Neuronal stem cell (in vitro differentiated cells): ENCODE results near the gene GPATCH8.

Experiments used
- DNase-seq: peaks from one replicate; pipeline ENCODE4 v3.0.0-alpha.2; 2013; ENCODE audit warnings: low spot score
- H2AFZ ChIP-seq: one replicate; pipeline ENCODE4 v1.6.1; 2013; ENCODE audit warnings: mild to moderate bottlenecking, low read length, inconsistent platforms
- H2AK5ac ChIP-seq: 2 replicates; pipeline ENCODE4 v1.6.1; 2013; ENCODE audit warnings: low read depth, mild to moderate bottlenecking, inconsistent platforms, low read length, moderate library complexity, mixed read lengths
- H2BK120ac ChIP-seq: 2 replicates; pipeline ENCODE4 v1.6.1; 2013; ENCODE audit warnings: low read depth, mild to moderate bottlenecking, inconsistent platforms, low read length, moderate library complexity, mixed read lengths
- H2BK12ac ChIP-seq: one replicate; pipeline ENCODE4 v1.6.1; 2013; ENCODE audit warnings: low read length, inconsistent platforms
- H2BK15ac ChIP-seq: 2 replicates; pipeline ENCODE4 v1.6.1; 2013; ENCODE audit warnings: mild to moderate bottlenecking, low read length, inconsistent platforms, mixed read lengths
- H2BK5ac ChIP-seq: one replicate; pipeline ENCODE4 v1.6.1; 2013; ENCODE audit warnings: inconsistent platforms, mild to moderate bottlenecking, low read length, moderate library complexity
- H3K14ac ChIP-seq: one replicate; pipeline ENCODE4 v1.6.1; 2013; ENCODE audit warnings: low read length, inconsistent platforms
- H3K18ac ChIP-seq: 2 replicates; pipeline ENCODE4 v1.6.1; 2013; ENCODE audit warnings: low read length, inconsistent platforms
- H3K23ac ChIP-seq: 2 replicates; pipeline ENCODE4 v1.6.1; 2013; ENCODE audit warnings: low read depth, mild to moderate bottlenecking, mixed read lengths, low read length, inconsistent platforms; ENCODE audit not compliant: poor library complexity
- H3K27ac ChIP-seq: replicated peaks from 3 replicates; pipeline ENCODE4 v1.5.1; 2013; ENCODE audit warnings: low read length, inconsistent platforms
- H3K27me3 ChIP-seq, 3 experiments: 2 replicates each; pipeline ENCODE4 v1.6.1; 2013; ENCODE audit warnings: low read length in 3 of 3, mild to moderate bottlenecking in 2 of 3, inconsistent platforms in 1 of 3, low read depth in 1 of 3, mixed read lengths in 1 of 3, moderate library complexity in 1 of 3; ENCODE audit not compliant: control insufficient read depth in 3 of 3, insufficient read depth in 3 of 3
- H3K36me3 ChIP-seq, 2 donors: replicated peaks in 1 of 2; 2 replicates each; pipeline ENCODE4 v1.6.1; 2013; ENCODE audit warnings: low read length in 2 of 2; ENCODE audit not compliant: control insufficient read depth in 2 of 2, insufficient read depth in 2 of 2
- H3K4ac ChIP-seq: 2 replicates; pipeline ENCODE4 v1.6.1; 2013; ENCODE audit warnings: inconsistent platforms, mild to moderate bottlenecking, low read length, moderate library complexity
- H3K4me1 ChIP-seq, 2 donors: 1 replicate in 1 of 2; 2 replicates in 1 of 2; pipeline ENCODE4 v1.6.1; 2013; ENCODE audit warnings: low read length in 2 of 2, low read depth in 1 of 2; ENCODE audit not compliant: control insufficient read depth in 2 of 2, insufficient read depth in 1 of 2
- H3K4me2 ChIP-seq: one replicate; pipeline ENCODE4 v1.6.1; 2013; ENCODE audit warnings: mild to moderate bottlenecking, low read length, inconsistent platforms; ENCODE audit not compliant: insufficient read depth, poor library complexity, severe bottlenecking
- H3K4me3 ChIP-seq, 2 donors: 2 replicates each; pipeline ENCODE4 v1.5.1; 2013; ENCODE audit warnings: low read length in 2 of 2, mild to moderate bottlenecking in 2 of 2, inconsistent platforms in 1 of 2, moderate library complexity in 1 of 2
- H3K79me1 ChIP-seq: one replicate; pipeline ENCODE4 v1.6.1; 2013; ENCODE audit warnings: low read depth, mild to moderate bottlenecking, inconsistent platforms, low read length, moderate library complexity
- H3K9ac ChIP-seq: one replicate; pipeline ENCODE4 v1.6.1; 2013; ENCODE audit warnings: mild to moderate bottlenecking, low read depth, low read length, inconsistent platforms; ENCODE audit not compliant: poor library complexity
- H3K9me3 ChIP-seq, 2 donors: replicated peaks in 1 of 2; 2 replicates each; pipeline versions ENCODE3 to v1.6.1; 2013; ENCODE audit warnings: low read length in 2 of 2, mild to moderate bottlenecking in 2 of 2, inconsistent platforms in 1 of 2, low read depth in 1 of 2, mixed read lengths in 1 of 2, moderate library complexity in 1 of 2; ENCODE audit not compliant: control insufficient read depth in 2 of 2, insufficient read depth in 1 of 2
- H4K8ac ChIP-seq: one replicate; pipeline ENCODE4 v1.6.1; 2013; ENCODE audit warnings: low read depth, mild to moderate bottlenecking, inconsistent platforms, low read length, moderate library complexity
- H4K91ac ChIP-seq: one replicate; pipeline ENCODE4 v1.6.1; 2013; ENCODE audit warnings: low read length, low read depth, mild to moderate bottlenecking, inconsistent platforms; ENCODE audit not compliant: poor library complexity
- WGBS, 2 donors: extraction: QIAGEN DNeasy Blood & Tissue Kit; methylation state at CpG; one replicate each; pipeline ENCODE4 v1.1.7; 2013; ENCODE audit warnings: missing lambda C conversion rate in 2 of 2, mixed read lengths in 1 of 2; ENCODE audit not compliant: insufficient read length in 2 of 2, insufficient replicate concordance in 1 of 2; ENCODE audit errors: extremely low coverage in 2 of 2; 5-methylcytosine and 5-hydroxymethylcytosine counted together

GPATCH8 gene

GRCh38 chr17:44376124-44376523, 127.1 kb downstream of the GPATCH8 start:
- Histone ChIP-seq H3K9me3 (no peaks in the 10 kb centered on the region), H3K9ac (peak overlapping the region; percentile 25), H2AFZ (no peak overlapping the region), H2BK12ac (no peak overlapping the region), H3K27ac (no peak overlapping the region), H3K79me1 (no peaks in the 10 kb centered on the region), H3K27me3 (peaks cover 0 to 11% (median 0%) of the 10 kb centered on the region in 3 experiments), H4K8ac (no peak overlapping the region), H2BK5ac (no peak overlapping the region), H3K4me2 (no peak overlapping the region), H3K4me3 (no peak overlapping the region), H3K4ac (no peak overlapping the region), H3K4me1 (peaks cover 2 to 11% of the 10 kb centered on the region in 2 donors), H3K23ac (no peak overlapping the region), H2BK120ac (no peak overlapping the region), H2BK15ac (peak overlapping the region; percentile 63), H3K14ac (no peak overlapping the region), H3K18ac (peak overlapping the region; percentile 79), H4K91ac (no peak overlapping the region), H3K36me3 (no peaks in the 10 kb centered on the region), H2AK5ac (peak overlapping the region; percentile 37)
- no peak for DNase-seq
- no CpG with 5 or more reads among the region's 5 CpGs for WGBS, 2 donors

DNA sequence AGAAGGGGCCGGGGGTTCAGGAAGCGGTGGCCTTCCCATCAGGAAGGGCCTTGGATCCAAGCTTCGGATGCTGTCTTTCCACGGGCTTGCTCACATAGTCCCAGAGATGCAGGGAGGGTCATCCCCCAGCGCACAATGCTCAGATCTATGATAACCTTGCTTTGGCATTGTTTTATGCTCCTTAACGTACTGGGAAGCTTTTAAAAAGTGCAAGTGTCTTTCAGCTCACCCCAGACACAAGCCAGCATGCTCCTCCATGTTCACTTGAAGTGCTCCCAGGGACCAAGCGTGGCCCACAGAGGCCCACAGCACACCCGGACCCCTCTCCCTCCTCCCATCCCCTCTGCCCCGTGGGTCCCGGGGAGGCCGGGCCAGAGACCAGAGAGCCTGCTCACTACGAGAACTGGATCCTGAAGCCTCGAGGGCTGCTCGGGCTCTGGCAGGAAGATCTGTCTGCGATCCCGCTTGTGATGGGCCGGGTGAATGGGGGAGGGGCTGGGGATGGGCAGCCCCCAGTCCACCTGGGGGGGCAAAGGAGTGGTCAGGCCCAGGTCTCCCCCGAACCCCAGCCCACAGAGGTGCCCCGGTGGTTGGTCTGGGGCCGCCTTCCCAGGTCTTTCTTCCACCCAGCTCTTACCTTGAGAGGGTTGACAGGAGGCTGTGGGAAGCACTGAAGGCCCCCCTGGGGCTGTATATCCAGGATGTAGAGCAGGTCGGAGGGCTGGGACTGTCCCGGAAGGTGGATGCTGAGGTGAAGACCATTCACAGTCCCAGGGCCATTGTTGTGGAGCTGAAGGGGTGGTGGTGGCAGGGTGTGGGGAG, 127.8 kb downstream of the GPATCH8 start:
- Histone ChIP-seq H3K36me3 (no peaks in the 10 kb centered on the region), H4K91ac (no peak overlapping the region), H3K23ac (no peak overlapping the region), H3K18ac (peak overlapping the region; percentile 79), H3K9ac (peak overlapping the region; percentile 25), H3K4me2 (no peak overlapping the region), H3K14ac (no peak overlapping the region), H2BK5ac (no peak overlapping the region), H2BK120ac (no peak overlapping the region), H3K27ac (no peak overlapping the region), H2AFZ (peak overlapping the region; percentile 76), H3K27me3 (peaks cover 0 to 11% (median 0%) of the 10 kb centered on the region in 3 experiments), H2AK5ac (peak overlapping the region; percentile 37), H3K4me1 (peaks cover 2 to 11% of the 10 kb centered on the region in 2 donors), H4K8ac (no peak overlapping the region), H2BK12ac (no peak overlapping the region), H3K79me1 (no peaks in the 10 kb centered on the region), H3K4ac (no peak overlapping the region), H2BK15ac (peak overlapping the region; percentile 63), H3K9me3 (no peaks in the 10 kb centered on the region), H3K4me3 (no peak overlapping the region)
- DNase-seq, result no peak
- WGBS, 2 donors, result no CpG with 5 or more reads among the region's 22 CpGs

DNA sequence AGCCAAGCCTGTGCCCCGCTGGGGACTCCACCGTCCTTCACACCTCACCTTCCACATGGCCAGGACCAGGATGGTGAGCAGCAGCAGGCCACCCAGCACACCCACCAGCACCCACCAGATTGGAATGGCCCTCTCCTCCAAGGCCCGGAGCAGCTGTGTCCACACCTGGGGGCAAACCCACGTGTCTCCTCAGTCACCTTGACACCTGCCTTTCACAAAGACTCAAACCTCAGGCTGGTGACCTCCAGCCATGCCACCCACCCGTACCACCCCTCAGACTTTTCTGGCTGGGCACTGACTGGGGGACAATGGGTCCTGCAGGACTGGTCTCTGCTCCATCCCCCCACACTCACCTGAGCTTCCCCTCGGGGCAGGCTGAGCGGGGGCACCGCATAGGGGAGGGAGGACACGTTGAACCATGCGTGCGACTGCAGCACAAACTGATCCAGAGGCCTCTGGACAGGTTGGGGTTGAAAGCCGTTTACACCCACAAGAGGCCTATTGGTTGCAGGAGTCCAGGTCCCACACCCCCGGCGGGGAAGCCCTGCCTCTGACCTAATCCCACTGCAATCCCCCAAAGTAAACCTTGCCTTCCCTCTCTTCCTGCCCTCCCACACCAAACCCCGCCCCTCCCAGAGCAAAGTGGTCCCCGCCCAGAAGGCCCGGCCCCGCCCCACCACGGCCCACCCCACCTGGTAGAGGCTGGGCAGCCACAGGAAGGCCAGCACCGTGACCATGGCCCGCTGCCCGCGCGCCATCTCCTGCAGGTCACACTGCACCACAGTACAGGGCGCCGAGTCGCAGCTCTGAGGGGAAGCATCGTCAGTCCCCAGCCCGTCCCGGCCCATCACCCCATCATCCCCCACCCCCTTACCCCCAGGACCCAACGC, 128.7 kb downstream of the GPATCH8 start:
- DNase-seq, result no peak
- peak overlapping the region; percentile 91 for H3K18ac ChIP-seq
- H3K9ac ChIP-seq, result no peak overlapping the region
- H3K4me2 ChIP-seq, result no peak overlapping the region
- WGBS, 2 donors, result no CpG with 5 or more reads among the region's 31 CpGs
- H2BK120ac ChIP-seq, result no peak overlapping the region
- no peak overlapping the region for H3K14ac ChIP-seq
- H3K36me3 ChIP-seq, result no peaks in the 10 kb centered on the region
- no peaks in the 10 kb centered on the region for H3K9me3 ChIP-seq
- no peak overlapping the region for H3K23ac ChIP-seq
- no peak overlapping the region for H2BK15ac ChIP-seq
- peak overlapping the region; percentile 76 for H2AFZ ChIP-seq
- peaks cover 0 to 11% (median 0%) of the 10 kb centered on the region in 3 experiments for H3K27me3 ChIP-seq
- no peak overlapping the region for H4K91ac ChIP-seq
- no peaks in the 10 kb centered on the region for H3K79me1 ChIP-seq
- H2BK12ac ChIP-seq, result no peak overlapping the region
- H3K4me3 ChIP-seq, result peak overlapping the region in 1 of 2 donors; percentile 71
- no peak overlapping the region for H4K8ac ChIP-seq
- H3K4ac ChIP-seq, result no peak overlapping the region
- H2AK5ac ChIP-seq, result peak overlapping the region; percentile 1
- peaks cover 2 to 11% of the 10 kb centered on the region in 2 donors for H3K4me1 ChIP-seq
- H2BK5ac ChIP-seq, result peak overlapping the region; percentile 13
- no peak overlapping the region for H3K27ac ChIP-seq

- DNase-seq, result no peak
- Histone ChIP-seq H3K36me3 (no peaks in the 10 kb centered on the region), H3K9ac (no peak overlapping the region), H3K4me3 (no peak overlapping the region), H2AFZ (no peak overlapping the region), H3K4me2 (no peak overlapping the region), H3K4ac (no peak overlapping the region), H3K14ac (no peak overlapping the region), H2BK15ac (peak overlapping the region; percentile 64), H3K23ac (peak overlapping the region; percentile 73), H4K91ac (no peak overlapping the region), H4K8ac (no peak overlapping the region), H2BK12ac (no peak overlapping the region), H3K4me1 (peaks cover 2 to 11% of the 10 kb centered on the region in 2 donors), H3K27me3 (peaks cover 0 to 13% (median 0%) of the 10 kb centered on the region in 3 experiments), H2BK5ac (no peak overlapping the region), H3K9me3 (no peaks in the 10 kb centered on the region), H2BK120ac (no peak overlapping the region), H3K79me1 (no peaks in the 10 kb centered on the region), H2AK5ac (peak overlapping the region; percentile 61), H3K27ac (no peak overlapping the region), H3K18ac (no peak overlapping the region)
- no CpG with 5 or more reads among the region's 10 CpGs for WGBS, 2 donors
Measured at GRCh38 chr17:44372036-44372435, 131.2 kb downstream of the GPATCH8 start.
